ENCODE results near the gene HEG1. TPM values are rescaled to one million over a fixed set of nuclear protein-coding genes. Genes with fewer than 3 reads are reported as not detected.

The HEG1 gene
- polyA plus RNA-seq, 3 donors = 22.3 to 29.7 (median 27.9) TPM

DNA sequence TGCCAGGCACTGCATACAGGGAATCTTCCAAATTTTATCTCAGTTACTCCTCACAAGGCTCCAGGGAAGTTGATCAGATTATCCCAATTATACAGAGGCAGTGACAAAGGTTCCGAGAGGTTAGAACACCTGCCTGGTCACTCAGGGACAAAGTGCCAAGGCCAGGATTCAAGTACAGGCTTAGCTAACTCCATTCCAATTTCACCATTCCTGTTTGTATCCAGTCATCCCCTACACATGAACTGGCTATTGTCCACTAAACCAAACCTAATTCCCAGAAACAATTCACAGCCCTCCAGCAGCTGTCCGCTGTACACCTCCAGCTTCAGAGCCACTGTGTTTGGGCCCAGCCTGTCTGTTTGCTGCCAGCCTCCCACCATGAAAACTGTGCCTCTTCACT is 137.3 kb downstream of the HEG1 start:
- no peak for DNase-seq

DNA sequence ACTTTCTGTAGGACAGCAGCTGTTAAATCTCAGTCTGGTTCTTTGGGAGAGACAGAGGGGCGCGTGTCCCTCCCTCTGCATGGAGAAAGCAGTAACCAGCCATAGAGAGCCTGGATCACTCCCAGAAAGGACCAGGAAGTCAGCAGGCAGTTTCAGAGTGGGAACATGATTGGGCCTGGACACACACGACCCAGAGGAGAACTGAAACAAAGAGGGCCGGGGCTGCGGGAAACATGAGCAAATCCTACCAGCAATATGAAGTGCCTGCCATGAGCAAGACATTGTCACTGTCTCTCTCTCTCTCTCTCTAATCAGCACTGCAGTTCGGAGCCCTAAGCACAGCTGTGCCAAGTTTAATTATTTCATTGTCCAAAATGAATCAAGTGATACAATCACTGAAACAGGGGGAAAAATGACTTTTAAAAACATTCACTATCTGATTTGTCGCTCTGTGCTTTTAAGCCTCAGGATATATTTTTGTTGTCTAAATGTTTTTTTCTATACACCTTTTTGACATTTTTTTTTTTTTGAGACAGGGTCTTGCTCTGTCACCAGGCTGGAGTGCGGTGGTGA is 138.9 kb downstream of the HEG1 start:
- no peak for DNase-seq

Other genes starting within 250 kb of the HEG1 start
- 100 to 1,000 TPM in 1 of 3 donors, 10 to 100 TPM in 2; 92.3 to 104 (median 99.1) TPM for gene ITGB5, start 168.6 kb downstream of the HEG1 start, polyA plus RNA-seq (ENCODE audit: insufficient read length in 3 of 3)
- gene MUC13, start 121.2 kb downstream of the HEG1 start, polyA plus RNA-seq (ENCODE audit: insufficient read length in 3 of 3) = under 1 TPM in 1 of 3 donors, not detected in 2; 0.30 TPM
- 10 to 100 TPM in 1 of 3 donors, 1 to 10 TPM in 2; 5.9 to 10.3 (median 8.4) TPM for gene SLC12A8, start 156.8 kb upstream of the HEG1 start, polyA plus RNA-seq (ENCODE audit: insufficient read length in 3 of 3)

Measured in renal pelvis (tissue), 4 donors.